GM12872 (cell line): ENCODE data around the gene PDZD2.

Experiments used
- CTCF ChIP-seq: IDR thresholded peaks from 3 replicates; pipeline ENCODE4 v1.5.1; 2011; ENCODE audit warnings: low read depth, mild to moderate bottlenecking, low read length, moderate library complexity; ENCODE audit not compliant: insufficient read depth

PDZD2 gene

GRCh38 chr5:32100230-32100629 is 461.3 kb downstream of the PDZD2 start:
- TF ChIP-seq CTCF: no peak

- TF ChIP-seq CTCF: no peak
Measured at GRCh38 chr5:32100691-32101302, 461.9 kb downstream of the PDZD2 start.

GRCh38 chr5:32102254-32102986 is 463.5 kb downstream of the PDZD2 start:
- TF ChIP-seq CTCF: no peak

GRCh38 chr5:32103521-32103920 is 464.6 kb downstream of the PDZD2 start:
- no peak for TF ChIP-seq CTCF

GRCh38 chr5:32107291-32107690 is 468.4 kb downstream of the PDZD2 start:
- no peak for TF ChIP-seq CTCF

- no peak for TF ChIP-seq CTCF
Measured at GRCh38 chr5:32108167-32108566, 469.2 kb downstream of the PDZD2 start.

- no peak for TF ChIP-seq CTCF
Measured at GRCh38 chr5:32109236-32109635, 470.3 kb downstream of the PDZD2 start.
